Measurements from ENCODE around the gene GRAMD2A.
A peak's percentile ranks its signal among the peaks of the same experiment; 100 is the strongest.

Gene GRAMD2A

DNA sequence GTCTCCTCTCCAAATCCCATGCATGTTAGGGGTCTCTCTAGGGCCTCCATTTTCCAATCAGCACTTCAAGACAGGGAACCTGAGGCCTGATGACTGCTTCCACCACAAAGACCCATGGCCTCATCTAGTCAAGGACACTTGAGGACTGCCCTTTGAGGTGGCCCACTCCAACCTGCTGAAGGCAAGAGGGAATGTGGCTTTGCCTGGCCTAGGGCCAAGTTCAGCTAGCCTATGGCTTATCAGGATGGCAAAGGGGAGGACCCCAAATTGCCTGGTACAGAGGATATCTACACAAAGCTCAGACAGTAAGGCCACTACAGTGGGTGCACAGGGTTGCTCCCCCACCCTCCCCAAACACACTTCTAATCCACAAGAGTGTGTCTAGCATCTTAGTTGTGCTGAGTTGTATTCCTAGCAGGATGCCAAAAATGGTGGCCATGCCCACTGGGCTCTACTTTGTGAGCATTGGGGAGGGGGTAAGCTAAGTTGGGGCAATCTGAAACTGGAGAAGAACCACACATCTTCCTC is 10.0 kb upstream of the GRAMD2A start:
- Histone ChIP-seq H3K27ac (no peak overlapping the region), H3K4me3 (ENCODE audit: low read depth, low read length) (no peak overlapping the region), H3K36me3 (replicated peaks) (peaks cover 98% of the 10 kb centered on the region), H3K27me3 (replicated peaks) (no peaks in the 10 kb centered on the region)
- in situ Hi-C loops (cut with HindIII; ENCODE audit: low pct_ligation_motif_present, low sequenced_read_pairs) = no loop called here
- TF ChIP-seq, protein P1, sequence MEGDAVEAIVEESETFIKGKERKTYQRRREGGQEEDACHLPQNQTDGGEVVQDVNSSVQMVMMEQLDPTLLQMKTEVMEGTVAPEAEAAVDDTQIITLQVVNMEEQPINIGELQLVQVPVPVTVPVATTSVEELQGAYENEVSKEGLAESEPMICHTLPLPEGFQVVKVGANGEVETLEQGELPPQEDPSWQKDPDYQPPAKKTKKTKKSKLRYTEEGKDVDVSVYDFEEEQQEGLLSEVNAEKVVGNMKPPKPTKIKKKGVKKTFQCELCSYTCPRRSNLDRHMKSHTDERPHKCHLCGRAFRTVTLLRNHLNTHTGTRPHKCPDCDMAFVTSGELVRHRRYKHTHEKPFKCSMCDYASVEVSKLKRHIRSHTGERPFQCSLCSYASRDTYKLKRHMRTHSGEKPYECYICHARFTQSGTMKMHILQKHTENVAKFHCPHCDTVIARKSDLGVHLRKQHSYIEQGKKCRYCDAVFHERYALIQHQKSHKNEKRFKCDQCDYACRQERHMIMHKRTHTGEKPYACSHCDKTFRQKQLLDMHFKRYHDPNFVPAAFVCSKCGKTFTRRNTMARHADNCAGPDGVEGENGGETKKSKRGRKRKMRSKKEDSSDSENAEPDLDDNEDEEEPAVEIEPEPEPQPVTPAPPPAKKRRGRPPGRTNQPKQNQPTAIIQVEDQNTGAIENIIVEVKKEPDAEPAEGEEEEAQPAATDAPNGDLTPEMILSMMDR (IDR thresholded peaks at IDR 0.05; ENCODE audit: low read depth, low read length, missing control alignments) = no peak
- DNase-seq = no peak

DNA sequence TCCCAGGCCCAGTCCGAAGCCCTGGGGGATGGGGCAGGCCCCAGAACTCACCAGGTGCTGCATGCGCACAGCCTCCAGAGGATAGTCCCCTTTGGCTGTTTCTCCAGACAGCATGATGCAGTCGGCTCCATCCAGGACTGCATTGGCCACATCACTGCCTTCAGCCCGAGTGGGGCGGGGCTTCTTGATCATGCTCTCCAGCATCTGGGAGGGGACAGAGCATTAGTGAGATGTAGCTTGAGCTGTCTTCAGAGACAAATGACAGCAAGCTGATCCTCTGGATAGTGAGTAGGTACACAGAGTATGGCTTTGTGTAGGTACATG is 9.1 kb upstream of the GRAMD2A start:
- TF ChIP-seq, protein P1 (IDR thresholded peaks at IDR 0.05; ENCODE audit: low read depth, low read length, missing control alignments) = no peak
- DNase-seq = no peak
- no peak overlapping the region for H3K4me3 ChIP-seq (ENCODE audit: low read depth, low read length)
- in situ Hi-C loops (cut with HindIII; ENCODE audit: low pct_ligation_motif_present, low sequenced_read_pairs) = no loop called here
- peaks cover 98% of the 10 kb centered on the region for H3K36me3 ChIP-seq (replicated peaks)
- no peaks in the 10 kb centered on the region for H3K27me3 ChIP-seq (replicated peaks)
- H3K27ac ChIP-seq = no peak overlapping the region

DNA sequence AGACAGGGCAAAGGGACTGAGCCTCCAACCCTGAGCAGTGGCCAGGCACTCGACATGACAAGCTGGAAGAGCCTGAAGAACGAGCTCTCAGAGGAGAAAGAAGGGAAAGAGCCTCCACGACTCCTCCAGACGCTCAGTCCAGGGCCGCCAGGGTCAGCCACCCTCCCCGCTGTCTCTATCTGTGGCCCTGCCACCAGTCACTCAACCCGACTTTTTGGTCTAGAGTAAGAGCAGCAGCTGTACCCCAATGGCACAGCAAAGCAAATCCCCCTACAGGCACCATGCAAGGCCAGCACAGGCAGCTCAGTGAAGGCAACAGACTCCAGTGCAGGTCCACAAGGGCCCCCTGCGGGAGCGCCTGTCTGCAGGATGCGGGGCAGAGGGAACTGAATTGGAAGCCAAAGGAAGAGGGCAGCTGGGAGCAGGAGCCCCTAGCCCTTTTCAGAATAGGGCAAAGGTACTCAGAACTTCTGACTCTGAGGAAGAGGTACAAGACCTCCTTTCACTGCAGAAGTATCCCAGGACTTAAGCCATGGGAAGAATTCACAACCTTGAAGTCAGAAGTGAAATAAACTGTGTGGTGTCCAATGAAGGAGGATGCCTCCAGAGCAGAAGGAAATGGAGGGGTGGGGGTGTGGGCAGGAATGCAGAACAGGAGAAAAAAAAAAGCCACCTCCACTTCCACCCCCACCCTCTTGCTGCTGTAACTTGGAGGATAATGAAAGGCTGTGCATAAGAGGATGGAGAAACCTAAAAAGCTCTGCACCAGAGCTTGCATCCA is 8.5 kb upstream of the GRAMD2A start:
- TF ChIP-seq, protein P1 (IDR thresholded peaks at IDR 0.05; ENCODE audit: low read depth, low read length, missing control alignments) = no peak
- in situ Hi-C loops (cut with HindIII; ENCODE audit: low pct_ligation_motif_present, low sequenced_read_pairs) = no loop called here
- Histone ChIP-seq H3K36me3 (replicated peaks) (peaks cover 98% of the 10 kb centered on the region), H3K4me3 (ENCODE audit: low read depth, low read length) (no peak overlapping the region), H3K27ac (no peak overlapping the region), H3K27me3 (replicated peaks) (no peaks in the 10 kb centered on the region)
- DNase-seq = no peak

DNA sequence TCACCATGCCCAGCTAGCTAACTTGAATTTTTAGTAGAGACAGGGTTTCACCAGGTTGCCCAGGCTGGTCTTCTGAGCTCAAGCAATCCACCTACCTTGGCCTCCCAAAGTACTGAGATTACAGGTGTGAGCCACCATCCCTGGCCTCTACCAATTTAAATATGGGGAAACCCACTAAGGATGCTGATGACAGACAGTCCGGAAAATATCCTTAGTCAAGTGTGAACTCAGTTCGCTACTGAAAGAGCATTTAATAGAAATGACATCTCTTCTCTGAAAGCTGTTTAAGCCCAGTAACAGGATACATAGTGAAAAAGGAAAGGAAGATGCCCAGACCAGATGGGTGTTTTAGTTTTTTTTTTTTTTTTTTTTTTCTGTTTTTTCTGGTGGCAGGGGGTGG is 7.7 kb upstream of the GRAMD2A start:
- in situ Hi-C loops (cut with HindIII; ENCODE audit: low pct_ligation_motif_present, low sequenced_read_pairs) = no loop called here
- Histone ChIP-seq H3K4me3 (ENCODE audit: low read depth, low read length) (no peak overlapping the region), H3K27ac (no peak overlapping the region), H3K36me3 (replicated peaks) (peaks cover 98% of the 10 kb centered on the region), H3K27me3 (replicated peaks) (no peaks in the 10 kb centered on the region)
- no peak for DNase-seq
- TF ChIP-seq, protein P1 (IDR thresholded peaks at IDR 0.05; ENCODE audit: low read depth, low read length, missing control alignments) = no peak

DNA sequence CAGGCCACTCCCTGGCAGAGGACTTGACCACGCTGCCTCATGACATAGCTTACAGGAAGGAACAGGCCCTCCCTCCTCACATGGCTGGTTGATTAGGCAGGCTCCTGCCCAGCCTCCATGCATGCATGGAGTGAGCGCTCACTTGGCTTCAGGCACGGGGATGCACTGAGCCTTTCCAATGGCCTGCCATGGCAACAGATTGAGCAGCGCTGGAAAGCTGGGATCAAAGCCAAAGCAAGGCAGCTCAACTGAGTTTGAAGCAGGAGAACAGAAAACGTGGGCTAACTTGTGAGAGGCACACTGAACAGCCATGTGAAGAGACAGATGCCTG is 5.9 kb upstream of the GRAMD2A start:
- Histone ChIP-seq H3K27me3 (replicated peaks) (no peaks in the 10 kb centered on the region), H3K4me3 (ENCODE audit: low read depth, low read length) (no peak overlapping the region), H3K27ac (no peak overlapping the region), H3K36me3 (replicated peaks) (peaks cover 100% of the 10 kb centered on the region)
- TF ChIP-seq, protein P1 (IDR thresholded peaks at IDR 0.05; ENCODE audit: low read depth, low read length, missing control alignments) = no peak
- in situ Hi-C loops (cut with HindIII; ENCODE audit: low pct_ligation_motif_present, low sequenced_read_pairs) = no loop called here
- DNase-seq = peak; percentile 29
